IMR-90 (cell line): ENCODE data around the gene ABCF1. TPM values are rescaled to one million over a fixed set of nuclear protein-coding genes. Genes with fewer than 3 reads are reported as not detected.
A peak's percentile ranks its signal among the peaks of the same experiment; 100 is the strongest.
"Not testable (repeated sequence)": the region's sequence is repeated elsewhere in the genome, so short reads cannot be mapped to it uniquely, and the experiment has no call there.

Experiments used
- ATAC-seq: fragments of 200-7000 bp; cut with Tn5 transposase; 2 replicates; pipeline ENCODE4 v1.9.1; 2020; ENCODE audit warnings: low read depth, mild to moderate bottlenecking, moderate library complexity
- BruUV-seq: library from RNA; stranded (reverse); fragments of 400-500 nt; replicated peaks from 2 replicates; lab custom pipeline; 2021; lab: Mats Ljungman, UMichigan
- CTCF ChIA-PET: fragments of 300-600 bp; formaldehyde crosslinking; extraction: SDS; loops from one replicate; lab custom pipeline; 2021; ENCODE audit warnings: antibody characterized with exemption; lab: Yijun Ruan, JAX
- POLR2A ChIA-PET: fragments of 300-600 bp; sonication (Branson Sonifier 250); formaldehyde crosslinking; loops from one replicate; lab custom pipeline; 2022; ENCODE audit warnings: antibody characterized with exemption; ENCODE audit not compliant: unreplicated experiment; lab: Charles Lee
- DNase-seq: peaks from one replicate; pipeline ENCODE4 v3.0.0; 2013
- H2AFZ ChIP-seq: replicated peaks from 2 replicates; pipeline ENCODE3; 2013; ENCODE audit warnings: low read length, mild to moderate bottlenecking; ENCODE audit not compliant: poor library complexity
- H2AK5ac ChIP-seq: 2 replicates; pipeline ENCODE4 v1.6.1; 2013; ENCODE audit warnings: low read depth, low read length, inconsistent platforms
- H2AK9ac ChIP-seq: replicated peaks from 2 replicates; pipeline ENCODE3; 2013; ENCODE audit warnings: mild to moderate bottlenecking, low read depth, low read length, moderate library complexity; ENCODE audit not compliant: poor library complexity
- H2BK120ac ChIP-seq: 2 replicates; pipeline ENCODE4 v1.6.1; 2013; ENCODE audit warnings: low read depth, low read length, inconsistent platforms
- H2BK15ac ChIP-seq: 3 replicates; pipeline ENCODE4 v1.6.1; 2013; ENCODE audit warnings: low read depth, low read length, inconsistent platforms
- H2BK20ac ChIP-seq: 2 replicates; pipeline ENCODE4 v1.6.1; 2013; ENCODE audit warnings: low read depth, mild to moderate bottlenecking, inconsistent platforms, low read length, moderate library complexity
- H2BK5ac ChIP-seq: 2 replicates; pipeline ENCODE4 v1.6.1; 2013; ENCODE audit warnings: mild to moderate bottlenecking, low read depth, low read length, inconsistent platforms; ENCODE audit not compliant: poor library complexity, severe bottlenecking
- H3K14ac ChIP-seq: replicated peaks from 2 replicates; pipeline ENCODE4 v1.6.1; 2013; ENCODE audit warnings: low read depth, low read length, inconsistent platforms
- H3K18ac ChIP-seq: 2 replicates; pipeline ENCODE4 v1.6.1; 2013; ENCODE audit warnings: low read depth, low read length, control low read depth
- H3K23ac ChIP-seq: 2 replicates; pipeline ENCODE4 v1.6.1; 2013; ENCODE audit warnings: low read depth, low read length, inconsistent platforms
- H3K27ac ChIP-seq: 2 replicates; pipeline ENCODE4 v1.5.1; 2013; ENCODE audit warnings: mild to moderate bottlenecking, control low read depth, low read length; ENCODE audit not compliant: insufficient read depth
- H3K27me3 ChIP-seq: 2 replicates; pipeline ENCODE4 v1.6.1; 2013; ENCODE audit warnings: low read length; ENCODE audit not compliant: control insufficient read depth, insufficient read depth
- H3K36me3 ChIP-seq: 2 replicates; pipeline ENCODE4 v1.6.1; 2013; ENCODE audit warnings: low read length, mixed read lengths; ENCODE audit not compliant: control insufficient read depth, insufficient read depth
- H3K4ac ChIP-seq: 2 replicates; pipeline ENCODE4 v1.6.1; 2013; ENCODE audit warnings: low read depth, low read length, inconsistent platforms
- H3K4me1 ChIP-seq: 2 replicates; pipeline ENCODE4 v1.6.1; 2013; ENCODE audit warnings: low read length, mixed read lengths; ENCODE audit not compliant: control insufficient read depth, insufficient read depth
- H3K4me2 ChIP-seq: 2 replicates; pipeline ENCODE4 v1.6.1; 2013; ENCODE audit warnings: low read depth, mild to moderate bottlenecking, control low read depth, low read length, moderate library complexity
- H3K4me3 ChIP-seq: 2 replicates; pipeline ENCODE4 v1.5.1; 2013; ENCODE audit warnings: low read depth, mild to moderate bottlenecking, control low read depth, low read length, moderate library complexity; ENCODE audit not compliant: insufficient read depth
- H3K56ac ChIP-seq: 2 replicates; pipeline ENCODE4 v1.6.1; 2013; ENCODE audit warnings: low read length, inconsistent platforms; ENCODE audit not compliant: insufficient read depth; ENCODE audit errors: extremely low read depth
- H3K79me1 ChIP-seq, 2 experiments: 2 replicates each; pipeline ENCODE4 v1.6.1; 2013; ENCODE audit warnings: low read length in 2 of 2, inconsistent platforms in 1 of 2, low read depth in 1 of 2
- H3K9ac ChIP-seq: 2 replicates; pipeline ENCODE4 v1.6.1; 2013; ENCODE audit warnings: low read depth, low read length, control low read depth
- H3K9me1 ChIP-seq: 2 replicates; pipeline ENCODE4 v1.6.1; 2013; ENCODE audit warnings: low read length, inconsistent platforms; ENCODE audit not compliant: insufficient read depth
- H3K9me3 ChIP-seq: 2 replicates; pipeline ENCODE4 v1.6.1; 2013; ENCODE audit warnings: low read length; ENCODE audit not compliant: control insufficient read depth, insufficient read depth
- H4K20me1 ChIP-seq: 2 replicates; pipeline ENCODE4 v1.6.1; 2013; ENCODE audit warnings: low read length, inconsistent platforms; ENCODE audit not compliant: insufficient read depth
- H4K5ac ChIP-seq: 2 replicates; pipeline ENCODE4 v1.6.1; 2013; ENCODE audit warnings: mild to moderate bottlenecking, low read depth, low read length, control low read depth
- H4K8ac ChIP-seq, 2 experiments: 2 replicates each; pipeline ENCODE4 v1.6.1; 2013; ENCODE audit warnings: low read depth in 2 of 2, low read length in 2 of 2, control low read depth in 1 of 2, inconsistent platforms in 1 of 2
- H4K91ac ChIP-seq: 2 replicates; pipeline ENCODE4 v1.6.1; 2013; ENCODE audit warnings: low read depth, low read length, inconsistent platforms; ENCODE audit not compliant: insufficient read depth
- WGBS, 2 experiments: methylation state at CpG; one replicate each; pipeline versions ENCODE4 v1.1.5 to v1.1.7; 2013; ENCODE audit warnings: missing lambda C conversion rate in 2 of 2; ENCODE audit not compliant: insufficient read length in 1 of 2; ENCODE audit errors: extremely low coverage in 2 of 2; 5-methylcytosine and 5-hydroxymethylcytosine counted together
- dilution Hi-C: fragments of 300-500 bp; cut with HindIII; formaldehyde crosslinking; loops from one replicate; pipeline ENCODE4 v1.14.3; 2018; ENCODE audit warnings: low sequenced_read_pairs; ENCODE audit not compliant: unreplicated experiment
- in situ Hi-C: fragments of 300-500 bp; cut with MboI; formaldehyde crosslinking; loops from 3 replicates; pipeline ENCODE4 v1.14.3; 2019; ENCODE audit warnings: low sequenced_read_pairs, inconsistent platforms, mixed read lengths
- intact Hi-C: fragments of 100-400 bp; cut with micrococcal nuclease; formaldehyde crosslinking; loops from 2 replicates; pipeline ENCODE4 v1.10.0; 2022
- polyA plus RNA-seq, 3 experiments: library from polyadenylated mRNA; depleted of rRNA; stranded (reverse); fragments of >200 nt; gene quantifications; 2 replicates each; pipeline ENCODE4 v1.2.3, GENCODE V29; 2012; ENCODE audit warnings: low replicate concordance in 1 of 3
- total RNA-seq: library from RNA; depleted of rRNA; stranded (reverse); fragments of >200 nt; gene quantifications from 2 replicates; pipeline ENCODE4 v1.2.3, GENCODE V29; 2012

The ABCF1 gene
- total and polyA plus RNA-seq, 2 of the 4 experiments (the other 2 are of a cell fraction): 39.1 to 48.6 TPM

DNA sequence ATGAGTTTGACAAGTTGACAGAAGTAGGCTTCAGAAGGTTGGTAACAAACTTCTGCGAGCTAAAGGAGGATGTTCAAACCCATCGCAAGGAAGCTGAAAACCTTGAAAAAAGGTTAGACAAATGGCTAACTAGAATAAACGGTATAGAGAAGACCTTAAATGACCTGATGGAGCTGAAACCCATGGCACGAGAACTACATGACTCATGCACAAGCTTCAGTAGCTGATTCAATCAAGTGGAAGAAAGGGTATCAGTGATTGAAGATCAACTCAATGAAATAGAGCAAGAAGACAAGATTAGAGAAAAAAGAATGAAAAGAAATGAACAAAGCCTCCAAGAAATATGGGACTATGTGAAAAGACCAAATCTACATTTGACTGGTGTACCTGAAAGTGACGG lies 49.3 kb upstream of the ABCF1 start:
- dilution Hi-C loops, BruUV-seq: not testable (repeated sequence)

DNA sequence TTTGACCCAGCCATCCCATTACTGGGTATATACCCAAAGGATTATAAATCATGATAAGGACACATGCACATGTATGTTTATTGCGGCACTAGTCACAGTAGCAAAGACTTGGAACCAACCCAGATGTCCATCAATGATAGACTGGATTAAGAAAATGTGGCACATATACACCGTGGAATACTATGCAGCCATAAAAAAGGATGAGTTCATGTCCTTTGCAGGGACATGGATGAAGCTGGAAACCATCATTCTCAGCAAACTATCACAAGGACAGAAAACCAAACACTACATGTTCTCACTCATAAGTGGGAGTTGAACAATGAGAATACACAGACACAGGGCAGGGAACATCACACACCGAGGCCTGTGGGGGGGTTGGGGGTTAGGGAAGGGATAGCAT lies 44.8 kb upstream of the ABCF1 start:
- H3K56ac ChIP-seq, H2BK5ac ChIP-seq, H3K4me3 ChIP-seq, H3K4ac ChIP-seq, H3K23ac ChIP-seq, H3K9me3 ChIP-seq, H2BK120ac ChIP-seq, H3K4me2 ChIP-seq, H3K14ac ChIP-seq, intact Hi-C loops, dilution Hi-C loops, H2AK9ac ChIP-seq, H3K79me1 ChIP-seq, DNase-seq, H3K27me3 ChIP-seq, POLR2A ChIA-PET, H2AFZ ChIP-seq, H3K27ac ChIP-seq, H3K18ac ChIP-seq, H3K9me1 ChIP-seq, H2AK5ac ChIP-seq, H2BK15ac ChIP-seq, ATAC-seq, H3K36me3 ChIP-seq, H4K5ac ChIP-seq, H3K4me1 ChIP-seq, in situ Hi-C loops, H3K9ac ChIP-seq, H4K91ac ChIP-seq, H4K20me1 ChIP-seq, H2BK20ac ChIP-seq, BruUV-seq, H4K8ac ChIP-seq: not testable (repeated sequence)
- CTCF ChIA-PET: interaction anchor here (1.1 kb wide), 1 partner anchor 15 kb away, joined by 3 read pairs; no protein-coding TSS in a partner anchor
- no CpG with 5 or more reads among the region's 3 CpGs for WGBS, 2 experiments

More for the DNA sequence above, 49.3 kb upstream of the ABCF1 start:
- H3K9me3 ChIP-seq, H3K27me3 ChIP-seq, intact Hi-C loops, H3K23ac ChIP-seq, H4K20me1 ChIP-seq, H3K56ac ChIP-seq, H3K79me1 ChIP-seq, in situ Hi-C loops, H3K9ac ChIP-seq, H3K4me2 ChIP-seq, H3K4me3 ChIP-seq, H3K27ac ChIP-seq, ATAC-seq, H2AK9ac ChIP-seq, H3K9me1 ChIP-seq, H3K36me3 ChIP-seq, POLR2A ChIA-PET, H2AFZ ChIP-seq: not testable (repeated sequence)
- 0 out of 3 replicates have a peak overlapping the region, but pooled peaks have one; percentile 31 for H2BK15ac ChIP-seq
- H3K4ac ChIP-seq: peak overlapping the region; percentile 83; the same call in 1 of the 2 replicates
- H2BK120ac ChIP-seq: peak overlapping the region; percentile 82; the same call in 1 of the 2 replicates
- WGBS, 2 experiments: no CpG with 5 or more reads among the region's 5 CpGs
- peak overlapping the region; percentile 15; the same call in 1 of the 2 replicates for H2AK5ac ChIP-seq
- H2BK5ac ChIP-seq: peak overlapping the region; percentile 76
- peak overlapping the region in 1 of 2 experiments; percentile 67; a peak in 2 of 4 replicates for H4K8ac ChIP-seq
- H3K18ac ChIP-seq: peak overlapping the region; percentile 64; the same call in 1 of the 2 replicates
- peak overlapping the region; percentile 41; the same call in 1 of the 2 replicates for H3K14ac ChIP-seq
- CTCF ChIA-PET: interaction anchor here (1.1 to 1.9 kb wide), 3 partner anchors 10 to 19 kb away, joined by 3 to 5 read pairs (median 5); no protein-coding TSS in a partner anchor
- H2BK20ac ChIP-seq: peak overlapping the region; percentile 80; the same call in 1 of the 2 replicates
- H4K91ac ChIP-seq: peak overlapping the region; percentile 72; the same call in 1 of the 2 replicates
- peak overlapping the region; percentile 63; the same call in 1 of the 2 replicates for H4K5ac ChIP-seq
- H3K4me1 ChIP-seq: peaks cover 11% of the 10 kb centered on the region
- peak; percentile 32 for DNase-seq
